ENCODE results near the gene ZNF140.

ZNF140 gene

GRCh38 chr12:133130808-133131128 is 50.0 kb downstream of the ZNF140 start:
- DNase-seq: peak; percentile 85

- DNase-seq: no peak
Measured at GRCh38 chr12:133135747-133136146, 55.0 kb downstream of the ZNF140 start.

GRCh38 chr12:133145981-133146380 is 65.3 kb downstream of the ZNF140 start:
- DNase-seq: no peak

GRCh38 chr12:133156125-133156690 is 75.5 kb downstream of the ZNF140 start:
- DNase-seq: no peak

Data from DMS53 (cell line).